K562 (cell line): ENCODE data around the gene MYO10. TPM values are rescaled to one million over a fixed set of nuclear protein-coding genes. Genes with fewer than 3 reads are reported as not detected.

Experiments
- ATAC-seq: fragments of 200-7000 bp; cut with Tn5 transposase; 3 replicates; pipeline ENCODE4 v1.9.1; 2020; ENCODE audit warnings: moderate library complexity
- BruUV-seq: library from RNA; stranded (reverse); fragments of 400-500 nt; replicated peaks from 2 replicates; lab custom pipeline; 2021; lab: Mats Ljungman, UMichigan
- CTCF ChIA-PET: fragments of 300-600 bp; formaldehyde crosslinking; extraction: SDS; loops from one replicate; lab custom pipeline; 2021; ENCODE audit warnings: low intra/inter-chr PET ratio; lab: Yijun Ruan, JAX
- POLR2A ChIA-PET: fragments of 300-600, 350-650 bp; sonication (Branson Sonifier 250); formaldehyde crosslinking; extraction: SDS; loops from one replicate; lab custom pipeline; 2021; ENCODE audit warnings: antibody characterized with exemption, inconsistent platforms; lab: Yijun Ruan, JAX
- DNase-seq, 4 experiments: peaks; one replicate each; pipeline versions ENCODE4 v3.0.0 to v3.0.0-alpha.2; 2011 to 2018; ENCODE audit warnings: low spot score in 3 of 4, mixed read lengths in 3 of 4; ENCODE audit errors: extremely low read depth in 1 of 4
- FAIRE-seq: peaks from 2 replicates; lab custom pipeline; 2011; peaks lifted over from hg19 to GRCh38; lab: Jason Lieb, UNC
- H2AFZ ChIP-seq: 2 replicates; pipeline ENCODE4 v1.6.0; 2011; ENCODE audit warnings: low read depth, low read length, control low read depth, inconsistent platforms
- H3K27ac ChIP-seq: fragments of 200-600 bp; 3 replicates; pipeline ENCODE4 v1.8.0; 2011; ENCODE audit warnings: low read depth, mild to moderate bottlenecking, control low read depth, inconsistent platforms, low read length, moderate library complexity, mixed read lengths; ENCODE audit errors: extremely low read depth
- H3K27me3 ChIP-seq, 2 experiments: fragments of 300-600 bp in 1 of 2; 2 replicates in 1 of 2; 3 replicates in 1 of 2; pipeline versions ENCODE4 v1.6.0 to v1.8.0; 2011; ENCODE audit warnings: inconsistent platforms in 2 of 2, low read length in 2 of 2, mild to moderate bottlenecking in 1 of 2, mixed read lengths in 1 of 2, moderate library complexity in 1 of 2; ENCODE audit not compliant: control insufficient read depth in 2 of 2, insufficient read depth in 2 of 2
- H3K36me3 ChIP-seq: fragments of 300-600 bp; 3 replicates; pipeline ENCODE4 v1.8.0; 2011; ENCODE audit warnings: mild to moderate bottlenecking, low read length, inconsistent platforms; ENCODE audit not compliant: control insufficient read depth, insufficient read depth
- H3K4me1 ChIP-seq, 2 experiments: fragments of 200-600 bp in 1 of 2; replicated peaks in 1 of 2; 2 replicates in 1 of 2; 3 replicates in 1 of 2; pipeline versions ENCODE4 v1.5.1 to v1.8.0; 2011; ENCODE audit warnings: inconsistent platforms in 2 of 2, low read length in 2 of 2, mild to moderate bottlenecking in 1 of 2, mixed read lengths in 1 of 2, moderate library complexity in 1 of 2; ENCODE audit not compliant: control insufficient read depth in 2 of 2, insufficient read depth in 2 of 2
- H3K4me2 ChIP-seq: 2 replicates; pipeline ENCODE4 v1.6.1; 2011; ENCODE audit warnings: low read length, control low read depth, inconsistent platforms, mixed read lengths; ENCODE audit not compliant: insufficient read depth
- H3K4me3 ChIP-seq: fragments of 200-600 bp; sonication (generic), shearing (Covaris generic); 2 replicates; pipeline ENCODE4 v1.5.1; 2016; ENCODE audit warnings: control low read depth, inconsistent platforms
- H3K79me2 ChIP-seq: fragments of 200-600 bp; 3 replicates; pipeline ENCODE4 v1.8.0; 2011; ENCODE audit warnings: low read length, inconsistent platforms; ENCODE audit not compliant: control insufficient read depth, insufficient read depth
- H3K9ac ChIP-seq, 2 experiments: 2 replicates each; pipeline versions ENCODE4 v1.6.0 to v1.6.1; 2011; ENCODE audit warnings: low read depth in 2 of 2, low read length in 2 of 2, control low read depth in 1 of 2, inconsistent platforms in 1 of 2, mild to moderate bottlenecking in 1 of 2, mixed read lengths in 1 of 2; ENCODE audit not compliant: insufficient read depth in 1 of 2
- H3K9me1 ChIP-seq: one replicate; pipeline ENCODE4 v1.6.0; 2011; ENCODE audit warnings: inconsistent platforms, mild to moderate bottlenecking, low read length, moderate library complexity; ENCODE audit not compliant: control insufficient read depth, insufficient read depth
- H3K9me3 ChIP-seq: replicated peaks from 2 replicates; pipeline ENCODE4 v1.5.1; 2011; ENCODE audit warnings: low read depth, low read length, inconsistent platforms; ENCODE audit not compliant: control insufficient read depth, insufficient read depth
- H4K20me1 ChIP-seq: replicated peaks from 2 replicates; pipeline ENCODE4 v1.6.1; 2011; ENCODE audit warnings: low read length, inconsistent platforms, mixed read lengths; ENCODE audit not compliant: control insufficient read depth, insufficient read depth
- BRF1 ChIP-seq: IDR thresholded peaks from 3 replicates; pipeline ENCODE4 v1.6.1; 2011; ENCODE audit warnings: borderline replicate concordance, mild to moderate bottlenecking; ENCODE audit not compliant: insufficient read length; ENCODE audit errors: extremely low read depth
- FOSL1 ChIP-seq: fragments of 200-800 bp; sonication (Bioruptor generic); conservative IDR thresholded peaks from 2 replicates; pipeline ENCODE4 v1.6.1; 2016; ENCODE audit warnings: missing genetic modification characterization, missing compliant biosample characterization
- GTF2B ChIP-seq: IDR thresholded peaks from 2 replicates; pipeline ENCODE4 v1.6.1; 2011; ENCODE audit not compliant: insufficient read length; ENCODE audit errors: extremely low read depth
- JUN ChIP-seq, 2 experiments: sonication (generic) in 1 of 2; formaldehyde crosslinking in 1 of 2; IDR thresholded peaks; 2 replicates each; pipeline versions ENCODE4 v1.6.1 to v1.8.0; 2012 to 2022; ENCODE audit warnings: borderline replicate concordance in 2 of 2, mild to moderate bottlenecking in 2 of 2, improper control_type of control experiment in 1 of 2, low read depth in 1 of 2, low read length in 1 of 2, missing genetic modification reagents in 1 of 2
- MAZ ChIP-seq, 2 experiments: fragments of 450-650 bp in 1 of 2; sonication (generic) in 1 of 2; formaldehyde crosslinking; IDR thresholded peaks in 1 of 2; conservative IDR thresholded peaks in 1 of 2; 2 replicates each; pipeline versions ENCODE4 v1.4.0 to v1.5.0; 2020; ENCODE audit warnings: mild to moderate bottlenecking in 1 of 2, missing genetic modification reagents in 1 of 2
- PTTG1 ChIP-seq: fragments of 450-650 bp; IDR thresholded peaks from 2 replicates; pipeline ENCODE4 v1.6.1; 2016; ENCODE audit warnings: low read depth, mild to moderate bottlenecking, missing genetic modification characterization, missing compliant biosample characterization
- SMAD2 ChIP-seq: fragments of 150-350 bp; IDR thresholded peaks from 2 replicates; pipeline ENCODE4 v1.6.1; 2014; ENCODE audit warnings: low read depth, mild to moderate bottlenecking, low read length
- SREBF2 ChIP-seq: sonication (generic); formaldehyde crosslinking; IDR thresholded peaks from 2 replicates; pipeline ENCODE4 v1.4.0; 2020; ENCODE audit warnings: mild to moderate bottlenecking, missing genetic modification reagents
- UBTF ChIP-seq, 2 experiments: IDR thresholded peaks; 2 replicates each; pipeline ENCODE4 v1.6.1; 2012; ENCODE audit warnings: improper control_type of control experiment in 2 of 2, low read depth in 2 of 2, low read length in 2 of 2, borderline replicate concordance in 1 of 2
- ZFP30 ChIP-seq: fragments of 250-450 bp; sonication (Bioruptor Pico); IDR thresholded peaks from 2 replicates; pipeline ENCODE4 v1.8.0; 2022; ENCODE audit warnings: moderate library complexity, mild to moderate bottlenecking, inconsistent platforms, borderline replicate concordance
- ZKSCAN3 ChIP-seq: fragments of 250-450 bp; sonication (Bioruptor Pico); IDR thresholded peaks from 2 replicates; pipeline ENCODE4 v1.4.0; 2020
- ZNF143 ChIP-seq: sonication (generic); formaldehyde crosslinking; IDR thresholded peaks from 2 replicates; pipeline ENCODE4 v1.9.0; 2022; ENCODE audit warnings: mild to moderate bottlenecking, missing genetic modification reagents
- ZNF316 ChIP-seq: fragments of 450-650 bp; IDR thresholded peaks from 2 replicates; pipeline ENCODE4 v1.6.1; 2016
- ZNF717 ChIP-seq: fragments of 250-450 bp; sonication (Bioruptor Pico); IDR thresholded peaks from 2 replicates; pipeline ENCODE4 v1.5.0; 2021
- WGBS: fragments of 100-300 bp; shearing (Covaris generic); methylation state at CpG from one replicate; pipeline ENCODE4 v1.1.6; 2016; ENCODE audit warnings: low coverage, mixed read lengths; ENCODE audit not compliant: insufficient coverage; ENCODE audit errors: missing lambda C conversion rate; 5-methylcytosine and 5-hydroxymethylcytosine counted together
- in situ Hi-C: fragments of 300-500 bp; cut with MboI; formaldehyde crosslinking; loops from 4 replicates; pipeline ENCODE4 v1.15.0; 2018; ENCODE audit warnings: inconsistent platforms, mixed read lengths
- intact Hi-C: fragments of 100-400 bp; cut with micrococcal nuclease; formaldehyde crosslinking; loops from 2 replicates; pipeline ENCODE4 v1.14.2; 2022
- polyA plus RNA-seq, 8 experiments: library from polyadenylated mRNA; depleted of rRNA in 4 of 8; stranded (reverse) in 5 of 8; unstranded in 3 of 8; fragments of >200 nt; fragmentation: Nextera tagmentation in 2 of 8; fragmentation: Illumina TruSeq in 1 of 8; extraction: Ambion mirVana in 2 of 8; extraction: Trizol in 1 of 8; gene quantifications; 2 replicates each; pipeline versions ENCODE4 v1.2.1 to v1.2.3, GENCODE V29; 2011 to 2014; ENCODE audit warnings: inconsistent platforms in 1 of 8, missing spikeins in 1 of 8
- total RNA-seq, 7 experiments: library from RNA; depleted of rRNA in 6 of 7; stranded (reverse); fragments of >200 nt in 6 of 7; fragmentation: Illumina TruSeq in 2 of 7; extraction: Trizol in 2 of 7; gene quantifications; 2 replicates each; pipeline versions ENCODE4 v1.2.1 to v1.2.3, GENCODE V29; 2011 to 2021; ENCODE audit warnings: low replicate concordance in 1 of 7
- TF ChIP-seq, protein P1 (sequence below): sonication (generic); IDR thresholded peaks from 2 replicates; pipeline ENCODE4 v1.6.1; 2016
- TF ChIP-seq, protein P2 (sequence below): fragments of 450-650 bp; IDR thresholded peaks from 2 replicates; pipeline ENCODE4 v1.6.1; 2016; ENCODE audit warnings: missing biosample characterization, missing genetic modification characterization
- TF ChIP-seq, protein P3 (sequence below): sonication (generic); formaldehyde crosslinking; IDR thresholded peaks from 2 replicates; pipeline ENCODE4 v1.8.0; 2022; ENCODE audit warnings: mild to moderate bottlenecking, missing genetic modification reagents

MYO10 gene
- total and polyA plus RNA-seq, 9 of the 15 experiments (the other 6 are each of a cell fraction or from before 2014, with no cell fraction given), result 0.04 to 0.24 TPM; not detected in 7

- H3K36me3 ChIP-seq, result no peaks in the 10 kb centered on the region
- ATAC-seq, result no peak
- no TSS peak for BruUV-seq
- H3K79me2 ChIP-seq, result no peaks in the 10 kb centered on the region
- in situ Hi-C loops, result no loop called here
- H2AFZ ChIP-seq, result no peak overlapping the region
- FAIRE-seq, result no peak
- ChIA-PET CTCF (no interaction called here), POLR2A (interaction anchor here (0.7 kb wide), 1 partner anchor 15 kb away, joined by 4 read pairs; no protein-coding TSS in a partner anchor)
- H3K9ac ChIP-seq, result no peak overlapping the region
- intact Hi-C loops, result no loop called here
- H4K20me1 ChIP-seq, result no peaks in the 10 kb centered on the region
- no peak for DNase-seq
- no peaks in the 10 kb centered on the region; a peak in 1 of 5 replicates for H3K27me3 ChIP-seq
- H3K9me3 ChIP-seq, result no peaks in the 10 kb centered on the region
- TF ChIP-seq UBTF (IDR thresholded peaks at IDR 0.05; ENCODE audit: borderline replicate concordance in 1 of 2, low read depth in 2 of 2, low read length in 2 of 2) (no peak), GTF2B (no peak), FOSL1 (tag) (no peak), MAZ (CRISPR knock-in tag; conservative IDR thresholded peaks at IDR 0.05 in 1 of 2, IDR thresholded peaks at IDR 0.05 in 1 of 2) (no peak), ZNF143 (CRISPR knock-in tag) (no peak), ZFP30 (CRISPR knock-in tag) (no peak), SREBF2 (no peak), SMAD2 (no peak), ZKSCAN3 (CRISPR knock-in tag) (no peak), ZNF717 (CRISPR knock-in tag) (no peak), PTTG1 (tag) (no peak), ZNF316 (no peak), JUN (IDR thresholded peaks at IDR 0.05; ENCODE audit: borderline replicate concordance, low read depth, low read length) (no peak), JUN (CRISPR knock-in tag; IDR thresholded peaks at IDR 0.05; ENCODE audit: borderline replicate concordance) (no peak), BRF1 (no peak)
- TF ChIP-seq, protein P1, sequence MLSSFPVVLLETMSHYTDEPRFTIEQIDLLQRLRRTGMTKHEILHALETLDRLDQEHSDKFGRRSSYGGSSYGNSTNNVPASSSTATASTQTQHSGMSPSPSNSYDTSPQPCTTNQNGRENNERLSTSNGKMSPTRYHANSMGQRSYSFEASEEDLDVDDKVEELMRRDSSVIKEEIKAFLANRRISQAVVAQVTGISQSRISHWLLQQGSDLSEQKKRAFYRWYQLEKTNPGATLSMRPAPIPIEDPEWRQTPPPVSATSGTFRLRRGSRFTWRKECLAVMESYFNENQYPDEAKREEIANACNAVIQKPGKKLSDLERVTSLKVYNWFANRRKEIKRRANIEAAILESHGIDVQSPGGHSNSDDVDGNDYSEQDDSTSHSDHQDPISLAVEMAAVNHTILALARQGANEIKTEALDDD, result no peak
- TF ChIP-seq, protein P2, sequence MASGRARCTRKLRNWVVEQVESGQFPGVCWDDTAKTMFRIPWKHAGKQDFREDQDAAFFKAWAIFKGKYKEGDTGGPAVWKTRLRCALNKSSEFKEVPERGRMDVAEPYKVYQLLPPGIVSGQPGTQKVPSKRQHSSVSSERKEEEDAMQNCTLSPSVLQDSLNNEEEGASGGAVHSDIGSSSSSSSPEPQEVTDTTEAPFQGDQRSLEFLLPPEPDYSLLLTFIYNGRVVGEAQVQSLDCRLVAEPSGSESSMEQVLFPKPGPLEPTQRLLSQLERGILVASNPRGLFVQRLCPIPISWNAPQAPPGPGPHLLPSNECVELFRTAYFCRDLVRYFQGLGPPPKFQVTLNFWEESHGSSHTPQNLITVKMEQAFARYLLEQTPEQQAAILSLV (tag), result no peak
- TF ChIP-seq, protein P3, sequence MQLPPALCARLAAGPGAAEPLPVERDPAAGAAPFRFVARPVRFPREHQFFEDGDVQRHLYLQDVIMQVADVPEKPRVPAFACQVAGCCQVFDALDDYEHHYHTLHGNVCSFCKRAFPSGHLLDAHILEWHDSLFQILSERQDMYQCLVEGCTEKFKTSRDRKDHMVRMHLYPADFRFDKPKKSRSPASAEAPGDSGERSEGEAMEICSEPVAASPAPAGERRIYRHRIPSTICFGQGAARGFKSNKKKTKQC (CRISPR knock-in tag), result no peak
- no peak overlapping the region for H3K27ac ChIP-seq
- no peaks in the 10 kb centered on the region for H3K4me1 ChIP-seq
- H3K4me2 ChIP-seq, result no peak overlapping the region
- 0% methylated on average over 2 of the region's 2 CpGs for WGBS
- H3K4me3 ChIP-seq, result no peak overlapping the region
- H3K9me1 ChIP-seq, result no peaks in the 10 kb centered on the region
Measured at GRCh38 chr5:16642867-16643266, 293.2 kb downstream of the MYO10 start.
